OCI-M1 (cell line): Measurements from ENCODE around the gene VAX1.
"Not testable (repeated sequence)": the region's sequence is repeated elsewhere in the genome, so short reads cannot be mapped to it uniquely, and the experiment has no call there.

Experiments used
- DNase-seq: peaks from one replicate; lab custom pipeline; 2025; lab: John Stamatoyannopoulos, UW

Gene VAX1

DNA sequence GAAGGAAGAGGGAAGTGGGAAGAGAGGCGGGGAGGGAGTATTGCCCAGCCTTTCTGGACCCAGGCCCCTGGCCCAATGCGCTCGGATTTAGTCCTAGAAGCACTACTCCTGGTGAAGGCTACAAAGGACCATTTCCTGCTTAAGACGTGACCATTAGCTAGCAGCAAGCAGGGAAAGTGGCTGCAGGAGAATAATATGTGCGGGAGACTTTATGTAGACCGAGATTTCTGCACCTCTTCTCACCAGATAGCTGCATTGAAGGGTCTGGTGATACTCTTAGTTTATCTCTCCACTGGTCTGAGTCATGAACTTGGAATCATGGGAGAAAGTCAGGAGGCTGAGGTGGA lies 3.1 kb downstream of the VAX1 start:
- DNase-seq, result no peak

DNA sequence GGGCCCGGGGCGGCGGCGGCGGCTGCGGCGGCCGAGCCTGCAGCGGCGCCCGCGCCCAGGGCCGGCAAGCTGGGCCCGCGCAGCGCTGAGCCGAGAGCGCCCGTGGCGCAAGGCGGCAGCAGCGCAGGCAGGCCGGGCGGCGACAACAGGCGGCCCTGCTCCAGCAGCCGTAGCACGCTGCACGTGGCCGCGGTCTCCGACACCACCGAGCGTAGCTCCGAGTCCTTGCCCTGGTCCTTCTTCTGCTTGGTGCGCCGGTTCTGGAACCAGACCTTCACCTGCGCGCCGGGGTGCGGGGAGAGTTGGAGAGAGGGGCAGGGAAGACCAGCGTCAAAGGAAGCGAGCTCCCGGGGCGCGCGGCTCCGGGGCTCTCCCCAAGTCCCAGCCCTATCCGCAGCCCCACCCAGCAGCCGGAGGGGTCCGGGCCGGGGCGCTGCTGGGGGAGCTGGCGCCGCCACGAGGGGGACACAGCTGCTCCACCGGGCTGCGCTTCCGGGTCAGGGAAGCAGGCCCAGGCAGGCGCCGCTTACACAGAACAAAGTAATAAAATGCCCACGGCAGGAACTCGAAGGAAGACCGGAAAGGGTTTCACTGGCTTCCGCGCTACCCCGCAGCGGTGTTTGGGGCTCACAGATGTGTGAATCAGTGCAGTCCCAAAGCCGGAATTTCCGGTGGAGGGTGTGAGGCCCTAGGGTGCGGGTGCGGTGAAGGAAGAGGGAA lies 3.6 kb downstream of the VAX1 start:
- no peak for DNase-seq

DNA sequence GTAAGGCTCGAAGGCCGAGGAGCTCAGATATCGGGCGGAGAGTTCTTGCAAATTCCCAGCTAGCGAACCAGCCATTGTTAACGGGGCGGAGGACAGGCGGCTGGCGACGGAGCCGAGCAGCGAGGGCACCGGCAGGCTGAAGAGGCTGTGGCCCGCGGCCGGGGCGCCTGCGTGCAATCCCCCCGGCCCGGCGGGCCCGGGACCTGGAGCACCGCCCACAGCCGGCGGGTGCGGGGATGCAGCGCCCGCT lies 4.1 kb downstream of the VAX1 start:
- DNase-seq, result no peak

DNA sequence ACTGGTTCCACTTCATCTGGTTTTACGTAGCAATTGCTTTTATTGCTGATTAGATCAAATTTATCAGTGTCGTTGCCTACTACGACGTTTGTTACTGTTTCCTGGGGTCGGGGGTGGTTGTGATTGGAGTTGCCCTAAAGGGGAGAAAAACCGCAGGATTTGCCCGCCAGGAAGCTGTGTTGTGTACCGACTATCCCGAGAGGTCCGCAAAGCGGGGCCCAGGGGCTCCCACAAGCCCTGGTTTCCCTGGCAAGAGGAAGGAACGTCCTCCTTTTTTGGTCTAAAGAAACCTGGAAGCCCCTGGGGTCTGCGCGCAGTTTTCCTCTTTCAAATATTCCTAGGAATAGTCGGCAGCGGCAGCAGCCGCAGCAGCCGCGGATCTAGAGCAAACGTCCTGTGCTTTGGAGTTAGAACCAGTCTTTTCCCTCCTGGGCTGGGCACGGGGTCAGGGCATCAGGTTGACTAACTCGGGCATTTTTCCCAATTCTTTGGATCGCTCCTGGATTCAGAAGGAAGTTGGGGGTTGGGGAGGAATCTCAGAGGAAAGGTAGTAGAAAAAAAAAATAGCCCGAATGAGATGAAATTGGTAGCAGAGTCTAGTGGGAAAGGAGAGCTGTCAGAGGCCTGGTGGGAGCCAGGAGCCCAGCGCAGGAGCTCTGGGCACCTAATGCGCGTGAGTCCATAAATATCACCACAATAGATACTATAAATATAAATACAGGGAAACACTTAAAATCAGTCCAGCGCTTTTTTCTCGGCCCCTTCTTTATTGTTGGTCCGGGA lies 4.6 kb downstream of the VAX1 start:
- DNase-seq, result no peak

DNA sequence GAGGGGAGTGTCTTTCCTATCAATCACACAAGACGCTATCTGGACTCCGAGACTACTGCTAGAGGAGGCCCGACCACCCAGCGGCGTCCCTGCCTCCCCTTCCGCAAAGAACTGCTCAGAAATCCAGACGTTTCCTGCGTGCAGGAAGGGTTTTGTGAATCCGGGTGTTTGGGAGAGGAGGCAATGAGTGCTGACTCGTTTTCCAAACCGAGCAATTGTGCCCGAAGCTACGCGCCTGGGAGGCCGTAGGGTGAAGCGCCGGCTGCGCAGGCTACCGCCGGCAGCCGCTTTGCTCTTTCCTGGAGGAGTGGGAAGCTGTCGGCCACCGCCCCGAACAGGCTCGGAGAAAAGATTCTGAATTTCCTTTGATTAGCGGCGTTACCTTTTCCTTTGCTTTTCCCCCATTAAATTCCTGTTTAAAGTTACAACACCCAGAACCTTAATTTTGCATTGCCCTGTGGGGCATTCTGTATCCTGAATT lies 5.3 kb downstream of the VAX1 start:
- DNase-seq, result no peak

DNA sequence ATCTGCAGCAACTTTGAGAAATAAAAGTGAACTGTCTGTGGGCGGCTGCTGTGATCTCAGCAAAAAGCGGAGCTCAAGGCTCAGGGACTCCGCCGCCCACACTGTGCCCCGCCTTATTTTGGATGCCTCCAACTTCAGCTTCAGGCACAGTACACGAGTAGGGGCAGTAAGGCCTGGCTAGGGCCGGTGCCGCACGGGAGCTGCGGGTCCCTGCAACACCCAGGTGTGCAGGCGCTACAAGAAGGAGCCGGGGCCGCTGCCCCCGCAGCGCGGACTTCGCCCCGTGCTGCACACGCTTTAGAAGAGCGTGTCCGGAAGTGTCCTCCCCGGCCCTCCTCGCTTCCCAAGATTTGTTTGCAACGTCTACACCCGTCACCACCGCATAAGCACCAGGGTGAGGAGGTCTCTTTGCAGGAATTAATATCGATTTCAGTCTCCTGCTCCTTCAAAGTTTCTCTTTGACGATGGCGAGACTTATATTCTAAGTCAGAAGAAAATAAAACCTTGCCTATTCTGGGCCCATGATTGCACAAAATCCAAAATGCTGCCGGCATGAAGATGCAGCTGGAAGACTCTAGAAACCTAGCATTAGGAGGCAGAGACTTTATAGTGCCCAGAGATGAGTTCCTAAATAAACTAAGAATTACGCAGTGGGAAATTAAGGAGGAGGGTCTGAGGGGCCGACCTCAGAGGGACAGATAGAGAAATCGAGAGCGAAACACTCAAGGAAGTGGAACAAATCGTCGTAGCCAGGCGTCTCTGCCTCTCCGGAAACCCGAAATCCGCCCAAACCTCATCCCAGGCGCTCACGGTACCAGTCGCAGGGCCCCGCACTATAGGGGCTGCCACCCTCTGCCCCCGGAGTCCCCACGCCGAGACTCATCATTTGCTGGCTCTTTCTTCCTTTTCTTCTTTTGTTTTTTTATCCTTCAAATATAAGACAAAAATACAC lies 6.4 kb downstream of the VAX1 start:
- no peak for DNase-seq

DNA sequence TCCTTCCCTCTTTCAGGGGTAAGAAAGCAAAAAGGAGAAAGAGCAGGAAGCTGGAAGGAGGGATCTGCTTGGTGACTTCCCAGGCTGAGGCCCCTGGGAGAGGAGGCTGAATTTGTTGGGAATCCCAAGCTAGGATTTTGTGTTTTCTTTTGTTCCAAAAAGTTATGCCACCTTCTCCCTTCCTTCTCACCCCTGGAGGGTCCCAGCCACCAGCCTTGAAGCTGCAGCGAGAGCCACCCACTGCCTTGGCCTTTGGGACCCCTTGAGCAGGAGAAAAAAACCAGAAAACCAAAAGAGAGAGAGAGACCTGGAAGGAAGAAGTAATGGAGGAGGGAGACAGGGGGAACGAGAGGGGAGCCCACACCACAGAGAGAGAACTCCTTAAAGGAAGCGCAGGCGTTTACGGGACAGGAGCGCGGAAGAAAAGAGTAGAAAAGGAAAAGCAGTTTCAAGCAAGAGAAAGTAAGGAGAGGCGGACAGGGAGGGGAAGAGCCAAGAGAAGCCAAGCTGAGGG lies 7.2 kb downstream of the VAX1 start:
- no peak for DNase-seq

DNA sequence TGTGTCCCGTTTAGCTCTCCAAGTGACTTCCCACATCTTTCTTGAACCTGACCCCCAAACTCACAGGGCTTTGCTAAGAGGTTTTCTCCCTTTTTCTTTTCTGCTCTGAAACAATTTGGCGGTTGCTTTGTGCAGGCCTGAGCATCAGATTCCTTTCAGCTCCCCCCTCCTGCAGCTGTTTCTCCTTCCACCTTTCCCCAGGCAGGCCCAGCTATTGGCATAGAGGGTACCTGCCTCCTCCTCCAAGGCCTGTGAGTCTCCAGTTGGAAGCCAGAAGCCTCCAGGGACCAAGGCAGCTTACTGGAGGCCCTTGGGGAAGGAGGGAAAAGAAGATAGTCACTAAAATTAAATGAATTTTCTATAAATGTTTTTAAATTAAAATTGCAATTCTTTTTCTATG lies 7.7 kb downstream of the VAX1 start:
- no peak for DNase-seq

DNA sequence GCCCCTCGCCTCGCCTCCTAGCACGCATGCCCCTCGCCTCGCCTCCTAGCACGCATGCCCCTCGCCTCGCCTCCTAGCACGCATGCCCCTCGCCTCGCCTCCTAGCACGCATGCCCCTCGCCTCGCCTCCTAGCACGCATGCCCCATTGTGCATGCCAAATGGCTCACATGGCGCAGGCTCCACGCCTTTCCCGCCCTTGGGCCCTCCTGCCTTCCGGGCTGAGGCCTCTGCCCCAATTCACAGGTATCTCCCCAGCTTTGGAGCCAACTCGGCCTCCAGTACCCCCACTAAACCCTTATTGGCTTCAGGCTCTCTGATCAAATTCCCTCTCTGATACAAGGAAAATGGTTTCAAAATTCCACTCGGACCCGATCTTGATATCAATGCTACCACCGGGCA lies 11.4 kb downstream of the VAX1 start:
- DNase-seq, result not testable (repeated sequence)

DNA sequence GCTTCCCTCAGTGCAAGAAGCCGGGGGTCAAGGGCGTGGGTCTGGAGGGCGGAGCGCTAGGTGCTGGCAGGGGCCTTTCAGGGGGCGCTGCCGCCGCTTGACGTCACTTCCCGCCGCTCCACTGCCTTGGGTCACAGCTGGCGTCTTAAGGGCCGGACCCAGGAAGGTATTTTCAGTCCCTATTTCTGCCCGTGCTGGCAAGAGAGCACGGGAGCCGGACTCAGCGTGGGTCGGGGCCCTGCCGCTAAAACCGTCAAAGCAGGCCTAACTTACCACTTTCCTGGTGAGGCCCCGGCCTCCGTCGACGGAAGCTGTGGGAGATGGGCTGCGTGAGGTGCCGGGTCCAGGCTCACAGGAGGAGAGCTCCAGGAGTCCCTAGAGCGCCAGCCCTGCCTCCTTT lies 12.0 kb downstream of the VAX1 start:
- no peak for DNase-seq

DNA sequence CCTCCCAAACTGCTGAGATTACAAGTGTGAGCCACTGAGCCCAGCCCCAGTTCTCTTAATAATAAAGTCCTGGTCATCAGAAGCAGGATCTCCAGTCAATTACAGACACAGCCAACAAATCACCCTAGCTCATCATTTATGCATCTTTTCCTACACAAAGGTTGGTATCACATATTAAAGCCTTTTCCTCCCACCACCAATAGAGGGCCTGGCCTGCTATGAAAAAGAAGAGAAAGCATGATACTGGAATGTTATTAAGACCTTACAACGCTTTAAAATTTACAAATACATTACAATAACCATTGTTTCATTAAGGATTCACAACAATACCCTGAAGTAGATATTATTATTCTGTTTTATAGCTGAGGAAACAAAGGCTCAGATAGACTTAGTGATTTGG lies 25.9 kb downstream of the VAX1 start:
- DNase-seq, result peak; percentile 38

DNA sequence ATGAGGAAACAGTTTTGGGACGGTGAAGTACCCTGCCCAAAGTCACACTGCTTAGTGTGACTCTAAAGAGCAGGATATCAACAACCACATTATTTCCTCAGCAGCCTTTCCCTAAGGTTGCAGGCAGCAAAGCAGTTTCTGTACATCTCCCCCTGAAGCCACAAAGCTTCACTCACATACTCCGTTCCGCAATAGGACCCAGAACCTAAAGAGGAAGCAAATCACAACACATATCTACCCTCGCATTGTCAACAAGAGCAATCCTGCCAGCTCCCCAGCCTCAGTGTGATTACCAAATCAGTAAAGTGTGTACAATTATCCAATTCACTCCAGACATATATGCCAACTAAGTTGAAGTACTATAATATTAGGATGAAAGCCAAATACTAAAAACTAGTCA lies 30.8 kb downstream of the VAX1 start:
- DNase-seq, result peak; percentile 67

DNA sequence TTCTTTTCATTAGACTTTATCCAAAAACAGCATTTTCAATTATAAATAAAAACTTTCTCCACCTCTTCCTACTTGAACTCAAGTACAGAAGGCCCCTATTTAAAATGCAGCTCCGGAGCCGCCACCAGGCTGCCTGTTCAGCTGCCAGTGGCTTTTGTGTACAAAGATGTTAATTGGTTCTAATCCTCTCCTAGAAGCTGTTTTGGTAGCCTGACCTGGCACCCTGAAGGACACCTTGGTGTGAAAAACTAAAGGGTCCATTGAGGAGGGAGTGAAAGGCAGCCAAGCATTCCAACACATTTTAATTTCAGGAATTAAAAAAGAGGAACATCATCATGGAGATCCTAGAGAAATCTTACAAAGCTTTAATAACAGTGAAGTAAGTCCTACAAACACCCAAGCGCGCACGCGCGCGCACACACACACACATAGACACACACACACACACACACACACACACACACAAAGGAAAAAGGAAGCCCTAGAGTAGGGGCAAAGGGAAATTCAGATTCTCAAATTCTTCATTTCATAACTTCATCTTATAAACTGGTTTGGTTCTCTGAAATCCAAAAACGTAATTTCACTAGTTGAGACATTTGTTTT lies 41.4 kb downstream of the VAX1 start:
- DNase-seq, result no peak

DNA sequence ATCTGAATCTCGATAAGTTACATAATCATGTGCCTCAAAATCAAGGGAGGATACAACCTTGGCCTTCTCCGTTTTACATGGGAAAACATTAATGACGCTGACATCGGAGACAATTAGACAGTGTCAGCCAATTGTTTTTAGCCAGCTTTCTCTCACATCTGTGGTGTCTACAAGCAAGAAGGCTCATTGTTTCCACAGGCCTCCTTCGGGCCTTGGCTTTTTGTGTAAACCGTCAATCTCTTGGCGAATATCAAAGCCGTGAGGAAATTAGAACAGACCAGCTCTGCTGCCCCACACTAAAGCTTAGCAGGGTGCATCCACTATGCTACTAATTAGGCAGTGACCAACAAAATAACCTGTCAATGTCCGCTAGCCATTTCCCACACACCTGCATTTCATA lies 43.2 kb downstream of the VAX1 start:
- DNase-seq, result no peak

DNA sequence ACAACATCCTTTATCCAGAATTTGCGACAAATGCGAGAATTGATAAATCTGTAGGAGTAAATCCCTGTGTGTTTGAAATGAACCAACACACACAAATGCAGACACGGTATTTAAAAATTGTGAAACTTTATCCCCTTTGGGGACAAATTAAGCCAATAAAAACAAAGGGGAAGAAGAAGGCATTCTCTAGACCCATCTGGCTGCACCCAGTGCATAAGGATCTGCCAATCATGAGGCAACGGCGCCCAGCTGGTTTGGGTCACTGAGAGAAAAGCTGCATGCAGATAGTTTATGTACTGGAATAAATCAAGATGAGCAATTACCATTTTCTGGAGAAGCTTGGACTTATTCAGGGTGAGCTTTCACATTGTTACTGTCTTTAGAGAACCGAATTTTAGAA lies 45.7 kb downstream of the VAX1 start:
- DNase-seq, result no peak

DNA sequence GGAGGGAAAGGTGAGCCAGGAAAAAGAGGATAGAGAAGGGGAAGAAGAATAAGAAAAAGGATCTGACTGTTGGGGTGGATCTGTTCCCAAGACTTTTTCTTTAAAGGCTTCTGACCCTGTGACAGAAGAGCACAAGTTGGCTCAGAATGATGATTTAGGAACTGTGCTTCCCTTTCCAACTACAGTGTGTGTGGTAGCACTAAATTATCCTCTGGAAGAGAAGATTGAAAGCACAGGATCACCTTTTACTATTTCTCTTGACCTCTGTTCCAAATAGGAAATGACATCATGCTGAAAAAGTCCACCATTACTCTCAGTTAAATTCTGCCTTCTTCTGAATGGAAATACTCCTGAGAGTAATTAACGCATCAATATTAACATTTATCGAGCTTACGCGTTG lies 47.2 kb downstream of the VAX1 start:
- no peak for DNase-seq

DNA sequence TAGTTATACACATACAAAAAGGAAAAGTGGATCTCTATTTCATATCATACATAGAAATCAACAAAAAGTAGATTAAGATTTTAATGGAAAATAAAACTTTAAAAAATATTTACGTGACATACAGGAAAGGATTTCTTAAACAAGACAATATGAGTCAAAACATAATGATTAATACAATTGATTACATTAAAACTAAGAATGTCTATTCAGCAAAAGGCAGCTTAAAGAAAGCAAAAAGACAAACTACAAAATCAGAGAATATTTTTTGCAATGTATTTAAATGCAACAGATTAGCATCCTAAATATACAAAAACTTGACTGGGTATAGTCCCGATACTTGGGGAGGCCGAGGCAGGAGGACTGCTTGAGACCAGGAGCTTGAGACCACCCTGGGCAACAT lies 50.5 kb downstream of the VAX1 start:
- no peak for DNase-seq

DNA sequence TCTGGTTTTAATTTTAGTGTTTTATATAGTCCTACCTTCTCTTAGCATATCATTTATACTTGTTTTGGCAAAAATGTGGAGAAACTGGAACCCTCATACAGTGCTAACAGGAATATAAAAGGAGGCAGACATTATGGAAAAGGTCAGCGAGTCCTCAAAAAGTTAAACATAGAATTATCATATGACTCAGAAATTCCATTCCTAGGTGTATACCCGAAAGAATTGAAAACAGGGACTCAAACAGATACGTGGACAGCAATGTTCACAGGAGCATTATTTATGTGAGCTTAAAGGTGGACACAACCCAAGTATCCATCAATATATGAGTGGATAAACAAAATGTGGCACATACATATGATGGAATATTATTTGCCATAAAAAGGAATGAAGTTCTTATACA lies 51.5 kb downstream of the VAX1 start:
- no peak for DNase-seq

DNA sequence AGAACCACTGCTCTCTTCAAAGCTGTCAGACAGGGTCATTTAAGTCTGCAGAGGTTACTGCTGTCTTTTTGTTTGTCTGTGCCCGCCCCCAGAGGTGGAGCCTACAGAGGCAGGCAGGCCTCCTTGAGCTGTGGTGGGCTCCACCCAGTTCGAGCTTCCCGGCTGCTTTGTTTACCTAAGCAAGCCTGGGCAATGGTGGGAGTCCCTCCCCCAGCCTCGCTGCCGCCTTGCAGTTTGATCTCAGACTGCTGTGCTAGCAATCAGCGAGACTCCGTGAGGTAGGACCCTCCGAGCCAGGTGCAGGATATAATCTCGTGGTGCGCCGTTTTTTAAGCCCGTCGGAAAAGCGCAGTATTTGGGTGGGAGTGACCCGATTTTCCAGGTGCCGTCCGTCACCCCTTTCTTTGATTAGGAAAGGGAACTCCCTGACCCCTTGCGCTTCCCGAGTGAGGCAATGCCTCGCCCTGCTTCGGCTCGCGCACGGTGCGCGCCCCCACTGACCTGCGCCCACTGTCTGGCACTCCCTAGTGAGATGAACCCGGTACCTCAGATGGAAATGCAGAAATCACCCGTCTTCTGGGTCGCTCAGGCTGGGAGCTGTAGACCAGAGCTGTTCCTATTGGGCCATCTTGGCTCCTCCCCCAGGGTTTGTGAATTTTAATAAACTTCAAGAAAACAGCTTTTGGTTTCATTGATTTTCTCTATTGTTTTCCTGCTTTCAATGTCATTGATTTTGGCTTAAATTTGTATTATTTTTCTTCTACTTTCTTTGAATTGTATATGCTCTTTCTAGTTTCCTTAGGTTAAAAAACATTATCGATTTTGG lies 53.4 kb downstream of the VAX1 start:
- DNase-seq, result not testable (repeated sequence)
